WERI-Rb-1 (cell line): ENCODE data around the gene SOX9.
"Not testable (repeated sequence)": the region's sequence is repeated elsewhere in the genome, so short reads cannot be mapped to it uniquely, and the experiment has no call there.

Experiments
- DNase-seq: peaks from one replicate; pipeline ENCODE4 v3.0.0-alpha.2; 2020
- H3K27ac ChIP-seq: fragments of 250-450 bp; sonication (Bioruptor Pico); 2 replicates; pipeline ENCODE4 v1.5.1; 2020; ENCODE audit warnings: mild to moderate bottlenecking, moderate library complexity
- H3K27me3 ChIP-seq: fragments of 250-450 bp; sonication (Bioruptor Pico); 2 replicates; pipeline ENCODE4 v1.5.1; 2021; ENCODE audit warnings: mild to moderate bottlenecking, low read depth, moderate library complexity; ENCODE audit not compliant: insufficient read depth, severe bottlenecking
- H3K36me3 ChIP-seq: fragments of 250-450 bp; sonication (Bioruptor Pico); 2 replicates; pipeline ENCODE4 v1.5.1; 2020; ENCODE audit warnings: mild to moderate bottlenecking, moderate library complexity
- H3K4me3 ChIP-seq: 2 replicates; pipeline ENCODE4 v1.5.1; 2011; ENCODE audit warnings: low read depth, mild to moderate bottlenecking, control low read depth, low read length
- H3K9me3 ChIP-seq: fragments of 250-450 bp; sonication (Bioruptor Pico); 2 replicates; pipeline ENCODE4 v1.5.1; 2021; ENCODE audit warnings: mild to moderate bottlenecking, moderate library complexity; ENCODE audit not compliant: severe bottlenecking
- TF ChIP-seq, protein P1 (sequence below): IDR thresholded peaks from 2 replicates; pipeline ENCODE4 v1.5.1; 2011; ENCODE audit warnings: low read depth, mild to moderate bottlenecking, control low read depth, inconsistent platforms, low read length

SOX9 gene

GRCh38 chr17:72111336-72111923 lies 9.4 kb upstream of the SOX9 start:
- Histone ChIP-seq H3K36me3 (no peaks in the 10 kb centered on the region), H3K4me3 (no peak overlapping the region), H3K27ac (no peak overlapping the region), H3K27me3 (peaks cover 91% of the 10 kb centered on the region), H3K9me3 (peaks cover 5% of the 10 kb centered on the region)
- peak; percentile 57 for DNase-seq
- TF ChIP-seq, protein P1, sequence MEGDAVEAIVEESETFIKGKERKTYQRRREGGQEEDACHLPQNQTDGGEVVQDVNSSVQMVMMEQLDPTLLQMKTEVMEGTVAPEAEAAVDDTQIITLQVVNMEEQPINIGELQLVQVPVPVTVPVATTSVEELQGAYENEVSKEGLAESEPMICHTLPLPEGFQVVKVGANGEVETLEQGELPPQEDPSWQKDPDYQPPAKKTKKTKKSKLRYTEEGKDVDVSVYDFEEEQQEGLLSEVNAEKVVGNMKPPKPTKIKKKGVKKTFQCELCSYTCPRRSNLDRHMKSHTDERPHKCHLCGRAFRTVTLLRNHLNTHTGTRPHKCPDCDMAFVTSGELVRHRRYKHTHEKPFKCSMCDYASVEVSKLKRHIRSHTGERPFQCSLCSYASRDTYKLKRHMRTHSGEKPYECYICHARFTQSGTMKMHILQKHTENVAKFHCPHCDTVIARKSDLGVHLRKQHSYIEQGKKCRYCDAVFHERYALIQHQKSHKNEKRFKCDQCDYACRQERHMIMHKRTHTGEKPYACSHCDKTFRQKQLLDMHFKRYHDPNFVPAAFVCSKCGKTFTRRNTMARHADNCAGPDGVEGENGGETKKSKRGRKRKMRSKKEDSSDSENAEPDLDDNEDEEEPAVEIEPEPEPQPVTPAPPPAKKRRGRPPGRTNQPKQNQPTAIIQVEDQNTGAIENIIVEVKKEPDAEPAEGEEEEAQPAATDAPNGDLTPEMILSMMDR, result no peak

DNA sequence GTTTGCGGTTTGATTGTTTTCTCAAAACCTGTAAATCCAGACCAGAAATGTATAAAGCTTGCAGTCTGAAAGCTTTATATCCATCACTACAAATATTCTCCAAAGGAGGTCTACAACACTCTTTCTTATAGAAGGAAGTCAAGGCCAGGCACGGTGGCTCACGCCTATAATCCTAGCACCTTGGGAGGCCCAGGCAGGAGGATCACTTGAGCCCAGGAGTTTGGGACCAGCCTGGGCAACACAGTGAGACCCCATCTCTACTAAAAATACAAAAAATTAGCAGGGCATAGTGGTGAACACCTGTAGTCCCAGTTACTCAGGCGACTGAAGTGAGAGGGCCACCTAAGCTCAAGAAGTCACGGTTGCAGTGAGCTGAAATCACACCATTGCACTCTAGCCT lies 8.9 kb upstream of the SOX9 start:
- peaks cover 91% of the 10 kb centered on the region for H3K27me3 ChIP-seq
- not testable (repeated sequence) for H3K9me3 ChIP-seq, H3K36me3 ChIP-seq, DNase-seq, H3K4me3 ChIP-seq, H3K27ac ChIP-seq

DNA sequence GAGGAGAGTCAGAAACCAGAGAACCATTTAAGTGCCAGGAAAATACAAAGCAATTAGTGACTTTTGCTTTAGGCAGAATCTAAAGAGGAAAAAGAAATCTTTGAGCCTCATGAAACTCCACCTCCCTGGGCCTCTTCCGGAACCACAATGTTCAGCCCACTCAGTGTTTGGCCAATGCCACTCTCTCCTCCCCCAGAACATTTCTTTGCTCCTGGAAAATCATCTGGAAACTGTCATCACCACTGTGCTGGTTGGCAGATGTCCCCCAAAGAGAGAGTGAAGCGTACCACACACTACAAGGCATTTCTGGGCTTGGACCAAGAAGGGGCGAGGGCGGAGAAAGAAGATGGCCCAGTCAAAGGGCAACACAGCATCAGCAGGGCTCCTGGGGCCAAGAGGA lies 7.1 kb upstream of the SOX9 start:
- Histone ChIP-seq H3K27ac (no peak overlapping the region), H3K9me3 (peaks cover 8% of the 10 kb centered on the region), H3K27me3 (peaks cover 94% of the 10 kb centered on the region), H3K4me3 (no peak overlapping the region), H3K36me3 (no peaks in the 10 kb centered on the region)
- DNase-seq, result no peak
- TF ChIP-seq, protein P1, result no peak

GRCh38 chr17:72115781-72116525 lies 4.9 kb upstream of the SOX9 start:
- H3K27ac ChIP-seq, result no peak overlapping the region
- H3K9me3 ChIP-seq, result peaks cover 8% of the 10 kb centered on the region
- no peak for DNase-seq
- TF ChIP-seq, protein P1, result no peak
- H3K36me3 ChIP-seq, result no peaks in the 10 kb centered on the region
- peaks cover 94% of the 10 kb centered on the region for H3K27me3 ChIP-seq
- no peak overlapping the region for H3K4me3 ChIP-seq

- Histone ChIP-seq H3K36me3 (no peaks in the 10 kb centered on the region), H3K27me3 (peaks cover 96% of the 10 kb centered on the region), H3K9me3 (peaks cover 8% of the 10 kb centered on the region), H3K27ac (no peak overlapping the region), H3K4me3 (no peak overlapping the region)
- DNase-seq, result no peak
- TF ChIP-seq, protein P1, result no peak
These were observed 3.9 kb upstream of the SOX9 start for GRCh38 chr17:72116661-72117521.
